ENCODE measurements around the gene RXYLT1.
A peak's percentile ranks its signal among the peaks of the same experiment; 100 is the strongest.

The RXYLT1 gene

GRCh38 chr12:63809566-63809965, 29.9 kb downstream of the RXYLT1 start:
- Histone ChIP-seq H3K18ac (ENCODE audit: low read length) (no peak overlapping the region), H3K79me1 (ENCODE audit: low read length) (no peaks in the 10 kb centered on the region), H2BK12ac (ENCODE audit: low read length) (no peak overlapping the region), H3K9me3 (ENCODE audit: insufficient read depth, low read depth, low read length) (no peaks in the 10 kb centered on the region), H3K23ac (ENCODE audit: low read length) (no peak overlapping the region), H4K8ac (ENCODE audit: low read depth, low read length) (no peak overlapping the region), H3K4me1 (ENCODE audit: control insufficient read depth in 1 of 2, insufficient read depth in 2 of 2, low read length in 2 of 2) (no peaks in the 10 kb centered on the region), H3K14ac (ENCODE audit: low read length) (no peak overlapping the region), H3K36me3 (ENCODE audit: control insufficient read depth in 1 of 2, insufficient read depth in 2 of 2, low read length in 2 of 2) (peaks cover 2 to 6% of the 10 kb centered on the region in 2 experiments), H2BK120ac (ENCODE audit: insufficient read depth, low read length, poor library complexity) (no peak overlapping the region), H2AFZ (ENCODE audit: insufficient read depth, low read length, poor library complexity) (no peak overlapping the region), H3K4me3 (ENCODE audit: low read depth, low read length) (no peak overlapping the region), H2AK5ac (ENCODE audit: low read length) (no peak overlapping the region), H3K27me3 (ENCODE audit: insufficient read depth, low read length) (no peaks in the 10 kb centered on the region), H3K4me2 (ENCODE audit: low read length) (no peak overlapping the region), H3K4ac (ENCODE audit: low read depth, low read length) (no peak overlapping the region), H4K12ac (ENCODE audit: low read depth, low read length) (no peak overlapping the region), H3K27ac (ENCODE audit: low read depth, low read length) (no peak overlapping the region), H3K9ac (ENCODE audit: low read length) (no peak overlapping the region), H2BK5ac (ENCODE audit: low read depth, low read length, poor library complexity) (no peak overlapping the region), H4K91ac (ENCODE audit: low read depth, low read length) (no peak overlapping the region), H3K79me2 (ENCODE audit: control insufficient read depth, insufficient read depth, low read length, poor library complexity) (no peaks in the 10 kb centered on the region)
- DNase-seq = no peak
- no CpG with 5 or more reads among the region's 4 CpGs for WGBS (ENCODE audit: extremely low coverage, insufficient coverage, insufficient read length)

GRCh38 chr12:63811334-63811733, 31.6 kb downstream of the RXYLT1 start:
- H3K4me1 ChIP-seq (ENCODE audit: control insufficient read depth in 1 of 2, insufficient read depth in 2 of 2, low read length in 2 of 2) = no peaks in the 10 kb centered on the region
- no peak overlapping the region for H4K8ac ChIP-seq (ENCODE audit: low read depth, low read length)
- no peak overlapping the region for H2BK120ac ChIP-seq (ENCODE audit: insufficient read depth, low read length, poor library complexity)
- H3K9me3 ChIP-seq (ENCODE audit: insufficient read depth, low read depth, low read length) = no peaks in the 10 kb centered on the region
- H3K79me1 ChIP-seq (ENCODE audit: low read length) = no peaks in the 10 kb centered on the region
- H3K14ac ChIP-seq (ENCODE audit: low read length) = no peak overlapping the region
- no peak overlapping the region for H3K18ac ChIP-seq (ENCODE audit: low read length)
- H4K12ac ChIP-seq (ENCODE audit: low read depth, low read length) = no peak overlapping the region
- H2BK12ac ChIP-seq (ENCODE audit: low read length) = no peak overlapping the region
- H3K9ac ChIP-seq (ENCODE audit: low read length) = no peak overlapping the region
- H4K91ac ChIP-seq (ENCODE audit: low read depth, low read length) = no peak overlapping the region
- peaks cover 2 to 4% of the 10 kb centered on the region in 2 experiments for H3K36me3 ChIP-seq (ENCODE audit: control insufficient read depth in 1 of 2, insufficient read depth in 2 of 2, low read length in 2 of 2)
- H2AFZ ChIP-seq (ENCODE audit: insufficient read depth, low read length, poor library complexity) = no peak overlapping the region
- 100% methylated on average over 1 of the region's 2 CpGs for WGBS (ENCODE audit: extremely low coverage, insufficient coverage, insufficient read length)
- no peaks in the 10 kb centered on the region for H3K79me2 ChIP-seq (ENCODE audit: control insufficient read depth, insufficient read depth, low read length, poor library complexity)
- no peak for DNase-seq
- H3K23ac ChIP-seq (ENCODE audit: low read length) = peak overlapping the region; percentile 53
- H3K4me3 ChIP-seq (ENCODE audit: low read depth, low read length) = no peak overlapping the region
- H3K27ac ChIP-seq (ENCODE audit: low read depth, low read length) = no peak overlapping the region
- no peak overlapping the region for H3K4me2 ChIP-seq (ENCODE audit: low read length)
- no peak overlapping the region for H3K4ac ChIP-seq (ENCODE audit: low read depth, low read length)
- no peaks in the 10 kb centered on the region for H3K27me3 ChIP-seq (ENCODE audit: insufficient read depth, low read length)
- no peak overlapping the region for H2BK5ac ChIP-seq (ENCODE audit: low read depth, low read length, poor library complexity)
- no peak overlapping the region for H2AK5ac ChIP-seq (ENCODE audit: low read length)

- no peak overlapping the region for H3K23ac ChIP-seq (ENCODE audit: low read length)
- H4K91ac ChIP-seq (ENCODE audit: low read depth, low read length) = no peak overlapping the region
- no peak overlapping the region for H2AFZ ChIP-seq (ENCODE audit: insufficient read depth, low read length, poor library complexity)
- no CpG with 5 or more reads among the region's 2 CpGs for WGBS (ENCODE audit: extremely low coverage, insufficient coverage, insufficient read length)
- H3K4me1 ChIP-seq (ENCODE audit: control insufficient read depth in 1 of 2, insufficient read depth in 2 of 2, low read length in 2 of 2) = no peaks in the 10 kb centered on the region
- no peak overlapping the region for H2AK5ac ChIP-seq (ENCODE audit: low read length)
- H3K36me3 ChIP-seq (ENCODE audit: control insufficient read depth in 1 of 2, insufficient read depth in 2 of 2, low read length in 2 of 2) = peaks cover 2 to 4% of the 10 kb centered on the region in 2 experiments
- H3K4me2 ChIP-seq (ENCODE audit: low read length) = no peak overlapping the region
- H2BK120ac ChIP-seq (ENCODE audit: insufficient read depth, low read length, poor library complexity) = no peak overlapping the region
- no peak overlapping the region for H3K18ac ChIP-seq (ENCODE audit: low read length)
- no peak overlapping the region for H3K4me3 ChIP-seq (ENCODE audit: low read depth, low read length)
- H4K12ac ChIP-seq (ENCODE audit: low read depth, low read length) = no peak overlapping the region
- no peak overlapping the region for H2BK5ac ChIP-seq (ENCODE audit: low read depth, low read length, poor library complexity)
- no peaks in the 10 kb centered on the region for H3K9me3 ChIP-seq (ENCODE audit: insufficient read depth, low read depth, low read length)
- H3K27me3 ChIP-seq (ENCODE audit: insufficient read depth, low read length) = no peaks in the 10 kb centered on the region
- H3K79me1 ChIP-seq (ENCODE audit: low read length) = no peaks in the 10 kb centered on the region
- H3K14ac ChIP-seq (ENCODE audit: low read length) = no peak overlapping the region
- no peak overlapping the region for H3K27ac ChIP-seq (ENCODE audit: low read depth, low read length)
- DNase-seq = no peak
- no peak overlapping the region for H3K4ac ChIP-seq (ENCODE audit: low read depth, low read length)
- H3K79me2 ChIP-seq (ENCODE audit: control insufficient read depth, insufficient read depth, low read length, poor library complexity) = no peaks in the 10 kb centered on the region
- no peak overlapping the region for H4K8ac ChIP-seq (ENCODE audit: low read depth, low read length)
- no peak overlapping the region for H2BK12ac ChIP-seq (ENCODE audit: low read length)
- H3K9ac ChIP-seq (ENCODE audit: low read length) = no peak overlapping the region
Observed at GRCh38 chr12:63811755-63812154, 32.0 kb downstream of the RXYLT1 start.

GRCh38 chr12:63814146-63814772, 34.5 kb downstream of the RXYLT1 start:
- Histone ChIP-seq H3K27me3 (ENCODE audit: insufficient read depth, low read length) (no peaks in the 10 kb centered on the region), H3K79me1 (ENCODE audit: low read length) (no peaks in the 10 kb centered on the region), H3K4me3 (ENCODE audit: low read depth, low read length) (no peak overlapping the region), H3K9me3 (ENCODE audit: insufficient read depth, low read depth, low read length) (no peaks in the 10 kb centered on the region), H3K23ac (ENCODE audit: low read length) (no peak overlapping the region), H4K12ac (ENCODE audit: low read depth, low read length) (no peak overlapping the region), H2AK5ac (ENCODE audit: low read length) (no peak overlapping the region), H3K4ac (ENCODE audit: low read depth, low read length) (no peak overlapping the region), H3K9ac (ENCODE audit: low read length) (no peak overlapping the region), H2BK120ac (ENCODE audit: insufficient read depth, low read length, poor library complexity) (no peak overlapping the region), H3K18ac (ENCODE audit: low read length) (no peak overlapping the region), H3K79me2 (ENCODE audit: control insufficient read depth, insufficient read depth, low read length, poor library complexity) (no peaks in the 10 kb centered on the region), H3K4me1 (ENCODE audit: control insufficient read depth in 1 of 2, insufficient read depth in 2 of 2, low read length in 2 of 2) (no peaks in the 10 kb centered on the region), H2AFZ (ENCODE audit: insufficient read depth, low read length, poor library complexity) (no peak overlapping the region), H4K8ac (ENCODE audit: low read depth, low read length) (no peak overlapping the region), H3K4me2 (ENCODE audit: low read length) (no peak overlapping the region), H2BK5ac (ENCODE audit: low read depth, low read length, poor library complexity) (no peak overlapping the region), H3K36me3 (ENCODE audit: control insufficient read depth in 1 of 2, insufficient read depth in 2 of 2, low read length in 2 of 2) (peaks cover 0 to 2% of the 10 kb centered on the region in 2 experiments), H3K27ac (ENCODE audit: low read depth, low read length) (no peak overlapping the region), H2BK12ac (ENCODE audit: low read length) (no peak overlapping the region), H4K91ac (ENCODE audit: low read depth, low read length) (no peak overlapping the region), H3K14ac (ENCODE audit: low read length) (no peak overlapping the region)
- DNase-seq = no peak
- WGBS (ENCODE audit: extremely low coverage, insufficient coverage, insufficient read length) = no CpG with 5 or more reads among the region's 4 CpGs
